ENCODE results near the gene CARS2. TPM values are rescaled to one million over a fixed set of nuclear protein-coding genes. Genes with fewer than 3 reads are reported as not detected.

CARS2 gene
- polyA plus RNA-seq, 2 of the 4 experiments (the other 2 are of a cell fraction) = 31.5 to 41.4 TPM

GRCh38 chr13:110647365-110647737 is 58.6 kb downstream of the CARS2 start:
- H3K4me3 ChIP-seq = no peak overlapping the region
- DNase-seq (ENCODE audit: low read depth in 1 of 2, low spot score in 1 of 2) (no peak), ATAC-seq (no peak), FAIRE-seq (no peak)
- no peak overlapping the region for H3K4me2 ChIP-seq
- 90% methylated on average over 6 of the region's 10 CpGs for WGBS (ENCODE audit: missing lambda C conversion rate)
- TF ChIP-seq PHF8 (IDR thresholded peaks at IDR 0.05; ENCODE audit: borderline replicate concordance, low read depth) (no peak), FOSB (CRISPR knock-in tag; IDR thresholded peaks at IDR 0.05) (no peak), CBX2 (IDR thresholded peaks at IDR 0.05; ENCODE audit: borderline replicate concordance, low read depth) (no peak)
- ChIA-PET POLR2A (no interaction called here), CTCF (interaction anchor here (1.9 kb wide), 1 partner anchor 17 kb away, joined by 4 read pairs; no protein-coding TSS in a partner anchor)
- no peaks in the 10 kb centered on the region for H3K9me3 ChIP-seq
- H3K4me1 ChIP-seq = no peaks in the 10 kb centered on the region
- no peak overlapping the region for H3K27ac ChIP-seq

- CTCF ChIA-PET = interaction anchor here (1.0 to 1.4 kb wide), 2 partner anchors 30 to 53 kb away, joined by 3 to 4 read pairs; no protein-coding TSS in a partner anchor
- Histone ChIP-seq H3K4me1 (no peaks in the 10 kb centered on the region), H3K4me3 (no peak overlapping the region), H3K4me2 (no peak overlapping the region), H3K27ac (no peak overlapping the region), H3K9me3 (no peaks in the 10 kb centered on the region)
- TF ChIP-seq CBX2 (IDR thresholded peaks at IDR 0.05; ENCODE audit: borderline replicate concordance, low read depth) (no peak), JUNB (IDR thresholded peaks at IDR 0.05) (no peak), RARB (CRISPR knock-in tag; IDR thresholded peaks at IDR 0.05) (no peak), RFX5 (IDR thresholded peaks at IDR 0.05) (no peak), CHD2 (IDR thresholded peaks at IDR 0.05; ENCODE audit: low read length, partially characterized antibody) (no peak), BHLHE40 (IDR thresholded peaks at IDR 0.05; ENCODE audit: low read depth, low read length) (no peak), ZSCAN20 (CRISPR knock-in tag; IDR thresholded peaks at IDR 0.05) (no peak), E2F6 (IDR thresholded peaks at IDR 0.05; ENCODE audit: borderline replicate concordance, low read depth) (no peak), KDM1A (IDR thresholded peaks at IDR 0.05; ENCODE audit: low read depth) (no peak), MAX (IDR thresholded peaks at IDR 0.05) (no peak), ESRRA (IDR thresholded peaks at IDR 0.05; ENCODE audit: borderline replicate concordance, low read length) (no peak)
- DNase-seq (ENCODE audit: low read depth in 1 of 2, low spot score in 1 of 2) = no peak
- WGBS (ENCODE audit: missing lambda C conversion rate) = 94% methylated on average over 17 of the region's 29 CpGs
- FAIRE-seq = no peak
- ATAC-seq = peak in 1 of 2 experiments; percentile 8; a peak in 2 of 6 replicates
- POLR2A ChIA-PET = no interaction called here
Measured at GRCh38 chr13:110646442-110647364, 59.2 kb downstream of the CARS2 start.

GRCh38 chr13:110645750-110646149 is 60.2 kb downstream of the CARS2 start:
- Histone ChIP-seq H3K9me3 (no peaks in the 10 kb centered on the region), H3K4me2 (no peak overlapping the region), H3K4me3 (no peak overlapping the region), H3K27ac (no peak overlapping the region), H3K4me1 (no peaks in the 10 kb centered on the region)
- FAIRE-seq = no peak
- ATAC-seq = peak in 1 of 2 experiments; percentile 8; a peak in 1 of 6 replicates
- 83% methylated on average over 5 of the region's 15 CpGs for WGBS (ENCODE audit: missing lambda C conversion rate)
- DNase-seq (ENCODE audit: low read depth in 1 of 2, low spot score in 1 of 2) = no peak
- TF ChIP-seq CTCF (IDR thresholded peaks at IDR 0.05) = no peak
- no peak for TF ChIP-seq RCOR1 (IDR thresholded peaks at IDR 0.05; ENCODE audit: low read depth, low read length)
- TF ChIP-seq HOXA7 (CRISPR knock-in tag; IDR thresholded peaks at IDR 0.05) = no peak
- TF ChIP-seq SMC3 (IDR thresholded peaks at IDR 0.05) = no peak
- no peak for TF ChIP-seq FOSL2 (IDR thresholded peaks at IDR 0.05)
- TF ChIP-seq FOSL2 (CRISPR knock-in tag; IDR thresholded peaks at IDR 0.05) = no peak
- ChIA-PET CTCF (interaction anchor here (1.0 to 1.4 kb wide), 2 partner anchors 31 to 52 kb away, joined by 3 to 4 read pairs; no protein-coding TSS in a partner anchor), POLR2A (no interaction called here)
